GM12873 (cell line): ENCODE measurements around the gene ZNF438.

ENCODE experiments used
- CTCF ChIP-seq: IDR thresholded peaks from 2 replicates; pipeline ENCODE4 v1.5.1; 2012; ENCODE audit warnings: low read depth, mild to moderate bottlenecking, moderate library complexity, low read length, control low read depth; ENCODE audit not compliant: insufficient read depth; ENCODE audit errors: missing control alignments

The ZNF438 gene

GRCh38 chr10:30834153-30834552, 197.5 kb downstream of the ZNF438 start:
- no peak for TF ChIP-seq CTCF

- no peak for TF ChIP-seq CTCF
Measured at GRCh38 chr10:30833628-30833970, 198.1 kb downstream of the ZNF438 start.

GRCh38 chr10:30832749-30833627, 198.7 kb downstream of the ZNF438 start:
- TF ChIP-seq CTCF: no peak

GRCh38 chr10:30832001-30832748, 199.5 kb downstream of the ZNF438 start:
- no peak for TF ChIP-seq CTCF

- no peak for TF ChIP-seq CTCF
Measured at GRCh38 chr10:30831426-30831825, 200.2 kb downstream of the ZNF438 start.

- no peak for TF ChIP-seq CTCF
Measured at GRCh38 chr10:30830315-30831230, 201.1 kb downstream of the ZNF438 start.
